Measurements from ENCODE around the gene TMEM9B.

TMEM9B gene

DNA sequence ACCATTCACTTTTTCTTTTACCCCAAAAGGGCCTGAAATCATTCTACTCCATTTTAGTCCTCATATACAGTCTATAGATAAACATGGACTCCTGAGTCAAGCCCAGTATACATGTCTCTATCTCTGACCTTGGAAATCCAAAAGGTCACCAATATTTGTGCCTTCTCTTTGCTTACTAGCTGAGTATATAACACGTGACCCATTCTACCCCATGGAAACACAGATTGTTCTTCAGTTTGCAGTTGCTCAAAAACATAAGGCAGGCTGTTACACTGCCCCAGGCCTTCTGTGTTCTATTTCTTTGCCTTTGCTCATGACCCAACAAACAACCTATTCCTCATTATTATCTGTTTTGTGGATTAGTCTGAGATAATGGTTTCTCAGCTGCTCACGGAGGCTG is 33.8 kb upstream of the TMEM9B start:
- no peak for TF ChIP-seq SIN3A (IDR thresholded peaks at IDR 0.05; ENCODE audit: borderline replicate concordance, insufficient read depth, low read length)
- no peak for TF ChIP-seq TAF1 (IDR thresholded peaks at IDR 0.05; ENCODE audit: borderline replicate concordance, insufficient read depth, low read length)
- TF ChIP-seq POLR2AphosphoS5 (IDR thresholded peaks at IDR 0.05; ENCODE audit: low read depth, low read length): no peak
- TF ChIP-seq, protein P1, sequence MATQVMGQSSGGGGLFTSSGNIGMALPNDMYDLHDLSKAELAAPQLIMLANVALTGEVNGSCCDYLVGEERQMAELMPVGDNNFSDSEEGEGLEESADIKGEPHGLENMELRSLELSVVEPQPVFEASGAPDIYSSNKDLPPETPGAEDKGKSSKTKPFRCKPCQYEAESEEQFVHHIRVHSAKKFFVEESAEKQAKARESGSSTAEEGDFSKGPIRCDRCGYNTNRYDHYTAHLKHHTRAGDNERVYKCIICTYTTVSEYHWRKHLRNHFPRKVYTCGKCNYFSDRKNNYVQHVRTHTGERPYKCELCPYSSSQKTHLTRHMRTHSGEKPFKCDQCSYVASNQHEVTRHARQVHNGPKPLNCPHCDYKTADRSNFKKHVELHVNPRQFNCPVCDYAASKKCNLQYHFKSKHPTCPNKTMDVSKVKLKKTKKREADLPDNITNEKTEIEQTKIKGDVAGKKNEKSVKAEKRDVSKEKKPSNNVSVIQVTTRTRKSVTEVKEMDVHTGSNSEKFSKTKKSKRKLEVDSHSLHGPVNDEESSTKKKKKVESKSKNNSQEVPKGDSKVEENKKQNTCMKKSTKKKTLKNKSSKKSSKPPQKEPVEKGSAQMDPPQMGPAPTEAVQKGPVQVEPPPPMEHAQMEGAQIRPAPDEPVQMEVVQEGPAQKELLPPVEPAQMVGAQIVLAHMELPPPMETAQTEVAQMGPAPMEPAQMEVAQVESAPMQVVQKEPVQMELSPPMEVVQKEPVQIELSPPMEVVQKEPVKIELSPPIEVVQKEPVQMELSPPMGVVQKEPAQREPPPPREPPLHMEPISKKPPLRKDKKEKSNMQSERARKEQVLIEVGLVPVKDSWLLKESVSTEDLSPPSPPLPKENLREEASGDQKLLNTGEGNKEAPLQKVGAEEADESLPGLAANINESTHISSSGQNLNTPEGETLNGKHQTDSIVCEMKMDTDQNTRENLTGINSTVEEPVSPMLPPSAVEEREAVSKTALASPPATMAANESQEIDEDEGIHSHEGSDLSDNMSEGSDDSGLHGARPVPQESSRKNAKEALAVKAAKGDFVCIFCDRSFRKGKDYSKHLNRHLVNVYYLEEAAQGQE (IDR thresholded peaks at IDR 0.05; ENCODE audit: insufficient read depth in 1 of 2, low read depth in 2 of 2, low read length in 2 of 2): no peak
- TF ChIP-seq FOXP2 (optimal IDR thresholded peaks at IDR 0.05; ENCODE audit: borderline replicate concordance, extremely low read depth, extremely low read length, insufficient read depth): no peak

GRCh38 chr11:8997451-8997850 is 33.2 kb upstream of the TMEM9B start:
- TF ChIP-seq, protein P1 (IDR thresholded peaks at IDR 0.05; ENCODE audit: insufficient read depth in 1 of 2, low read depth in 2 of 2, low read length in 2 of 2): no peak
- TF ChIP-seq TAF1 (IDR thresholded peaks at IDR 0.05; ENCODE audit: borderline replicate concordance, insufficient read depth, low read length) (no peak), FOXP2 (optimal IDR thresholded peaks at IDR 0.05; ENCODE audit: borderline replicate concordance, extremely low read depth, extremely low read length, insufficient read depth) (no peak), SIN3A (IDR thresholded peaks at IDR 0.05; ENCODE audit: borderline replicate concordance, insufficient read depth, low read length) (no peak), POLR2AphosphoS5 (IDR thresholded peaks at IDR 0.05; ENCODE audit: low read depth, low read length) (no peak)

DNA sequence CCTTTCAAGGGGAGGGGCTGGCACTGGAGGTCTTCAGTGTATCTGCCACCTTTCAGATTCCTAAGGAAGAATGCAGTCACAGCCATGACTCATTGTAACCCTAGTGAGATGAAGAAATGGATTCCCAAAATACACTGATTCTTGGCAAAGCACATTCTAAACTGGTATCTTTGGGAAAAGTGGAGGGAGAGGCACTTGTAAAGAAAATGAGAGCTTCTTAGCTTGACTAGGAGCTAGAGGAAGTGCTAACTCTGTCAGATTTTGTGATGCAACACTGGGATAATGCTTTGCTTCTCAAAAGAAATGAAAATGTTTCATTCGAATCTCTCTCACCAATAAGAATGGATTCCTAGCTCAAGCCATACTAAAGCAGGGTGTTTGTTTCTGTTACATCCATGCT is 25.2 kb upstream of the TMEM9B start:
- TF ChIP-seq TAF1 (IDR thresholded peaks at IDR 0.05; ENCODE audit: borderline replicate concordance, insufficient read depth, low read length) (no peak), POLR2AphosphoS5 (IDR thresholded peaks at IDR 0.05; ENCODE audit: low read depth, low read length) (no peak), FOXP2 (optimal IDR thresholded peaks at IDR 0.05; ENCODE audit: borderline replicate concordance, extremely low read depth, extremely low read length, insufficient read depth) (no peak), SIN3A (IDR thresholded peaks at IDR 0.05; ENCODE audit: borderline replicate concordance, insufficient read depth, low read length) (no peak)
- TF ChIP-seq, protein P1 (IDR thresholded peaks at IDR 0.05; ENCODE audit: insufficient read depth in 1 of 2, low read depth in 2 of 2, low read length in 2 of 2): no peak

- TF ChIP-seq, protein P1 (IDR thresholded peaks at IDR 0.05; ENCODE audit: insufficient read depth in 1 of 2, low read depth in 2 of 2, low read length in 2 of 2): no peak
- TF ChIP-seq FOXP2 (optimal IDR thresholded peaks at IDR 0.05; ENCODE audit: borderline replicate concordance, extremely low read depth, extremely low read length, insufficient read depth): no peak
- no peak for TF ChIP-seq TAF1 (IDR thresholded peaks at IDR 0.05; ENCODE audit: borderline replicate concordance, insufficient read depth, low read length)
- TF ChIP-seq POLR2AphosphoS5 (IDR thresholded peaks at IDR 0.05; ENCODE audit: low read depth, low read length): no peak
- TF ChIP-seq SIN3A (IDR thresholded peaks at IDR 0.05; ENCODE audit: borderline replicate concordance, insufficient read depth, low read length): no peak
Observed at GRCh38 chr11:8988329-8989234, 24.3 kb upstream of the TMEM9B start.

Measured in PFSK-1 (cell line).